HS-5 (cell line): ENCODE measurements around the gene NGDN.

ENCODE experiments used
- DNase-seq: peaks from one replicate; pipeline ENCODE4 v3.0.0-alpha.2; 2012; ENCODE audit warnings: low read depth

NGDN gene

DNA sequence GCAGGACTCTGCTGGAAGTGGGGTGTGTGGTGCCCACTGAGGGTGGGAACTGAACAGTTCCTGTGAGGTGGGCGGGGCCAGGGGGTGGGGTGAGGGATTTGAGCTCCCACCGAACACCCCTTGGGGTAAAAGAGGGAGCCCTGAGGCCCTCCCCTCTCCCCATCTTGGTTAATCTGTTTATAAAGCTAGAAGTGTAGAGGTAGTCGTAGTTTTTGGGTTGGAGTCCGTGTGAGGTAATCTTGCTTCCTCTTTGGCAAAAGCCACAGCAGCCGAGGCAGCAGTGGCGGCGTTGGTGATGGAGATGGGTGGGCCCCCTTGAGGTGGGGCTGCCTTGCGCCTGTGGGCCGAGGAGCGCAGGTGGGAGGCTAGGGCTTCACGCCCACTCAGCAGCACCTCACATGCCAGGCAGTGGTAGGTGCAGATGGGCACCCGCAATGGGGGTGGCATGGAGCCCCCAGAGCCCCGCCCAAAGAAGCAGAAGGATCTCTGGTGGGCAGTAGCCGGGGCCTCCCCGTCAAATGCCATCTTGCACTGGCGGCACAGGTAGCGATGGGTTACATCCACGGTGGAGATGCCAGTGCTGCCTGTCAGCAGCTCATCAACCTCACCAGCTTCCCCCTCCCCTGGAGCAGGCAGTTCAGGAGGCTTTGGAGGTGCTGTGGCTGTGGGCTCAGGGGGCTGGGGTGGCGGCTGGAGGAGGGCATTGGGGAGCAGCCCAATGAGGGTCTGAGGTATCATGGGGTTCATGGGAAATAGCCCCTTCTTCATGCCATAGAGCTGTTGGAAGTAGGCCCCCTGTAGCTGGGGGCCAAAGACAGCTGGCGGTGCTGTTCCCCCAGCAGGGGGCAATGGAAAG lies 52.5 kb downstream of the NGDN start:
- DNase-seq, result no peak

- DNase-seq, result no peak
These were observed 53.2 kb downstream of the NGDN start for GRCh38 chr14:23522643-23523198.

DNA sequence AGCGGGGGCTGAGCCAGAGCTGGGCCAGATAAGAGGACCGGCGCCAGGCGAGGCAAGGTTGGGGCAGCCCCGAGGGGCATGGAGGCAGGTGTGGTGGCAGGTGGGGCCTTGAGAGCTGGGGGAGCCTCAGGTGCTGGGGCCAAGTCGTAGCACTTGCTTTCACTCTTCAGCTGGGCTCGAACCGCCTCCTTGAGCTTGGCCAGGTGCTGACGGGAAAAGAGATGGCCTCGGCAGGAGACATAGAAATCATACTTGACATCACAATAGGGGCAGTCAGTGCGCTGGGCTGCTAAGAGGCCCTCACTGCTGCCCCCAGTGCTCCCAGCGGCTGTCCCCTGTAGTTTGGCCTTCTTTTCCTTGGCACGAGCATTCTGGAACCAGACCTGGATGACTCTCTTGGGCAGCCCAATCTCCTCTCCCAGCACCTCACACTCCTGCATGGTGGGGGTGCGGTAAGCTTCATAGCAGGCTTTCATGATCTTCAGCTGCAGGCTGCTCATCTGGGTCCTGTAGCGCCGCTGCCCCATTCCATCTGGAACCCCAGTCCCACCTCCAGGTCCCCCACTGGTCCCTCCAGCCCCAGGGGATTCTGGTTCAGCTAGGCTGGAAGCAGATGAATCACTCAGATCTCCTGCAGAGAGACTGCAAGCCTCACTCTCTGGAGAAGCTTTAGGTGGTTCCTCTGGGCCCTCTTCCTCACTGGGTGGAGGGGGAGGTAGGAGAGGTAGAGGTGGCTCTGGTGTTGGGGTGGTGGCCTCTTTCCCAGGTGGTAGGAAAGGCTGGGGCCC lies 53.9 kb downstream of the NGDN start:
- DNase-seq, result no peak

- DNase-seq, result no peak
These were observed 55.5 kb downstream of the NGDN start for GRCh38 chr14:23524954-23525353.

DNA sequence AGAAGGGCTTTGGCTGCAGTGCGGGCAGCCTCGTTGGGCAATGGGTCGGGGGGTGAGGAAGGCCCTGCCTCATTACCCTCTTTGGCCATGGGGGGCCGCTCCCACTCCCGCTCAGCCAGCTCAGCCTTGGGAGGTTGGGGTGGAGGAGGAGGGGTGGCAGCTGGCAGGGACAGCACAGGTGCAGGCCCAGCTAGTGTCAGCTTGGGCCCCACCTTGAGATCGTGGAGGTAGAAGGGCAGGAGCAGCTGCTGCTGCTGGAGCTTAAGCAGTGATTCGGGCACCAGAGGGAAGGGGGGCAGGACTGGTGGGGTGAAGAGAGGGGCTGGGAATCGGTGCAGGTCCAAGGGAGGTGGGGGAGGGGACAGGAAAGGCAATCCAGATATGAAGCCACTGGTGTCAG lies 56.1 kb downstream of the NGDN start:
- no peak for DNase-seq
